CD14-positive monocyte (primary cell): Measurements from ENCODE around the gene CBX3. TPM values are rescaled to one million over a fixed set of nuclear protein-coding genes. Genes with fewer than 3 reads are reported as not detected.

ENCODE experiments used
- DNase-seq, 3 donors: peaks; one replicate each; pipeline ENCODE4 v3.0.0-alpha.2; 2011 to 2022
- H2AFZ ChIP-seq: 2 replicates; pipeline ENCODE4 v1.6.0; 2012; ENCODE audit warnings: mild to moderate bottlenecking, low read depth, low read length, inconsistent platforms; ENCODE audit not compliant: insufficient read depth, poor library complexity, severe bottlenecking
- H3K27ac ChIP-seq, 2 donors: 1 replicate in 1 of 2; 2 replicates in 1 of 2; pipeline ENCODE4 v1.5.1; 2012 to 2013; ENCODE audit warnings: low read length in 2 of 2, control low read depth in 1 of 2, inconsistent platforms in 1 of 2, low read depth in 1 of 2, mild to moderate bottlenecking in 1 of 2
- H3K27me3 ChIP-seq, 2 donors: one replicate each; pipeline versions ENCODE4 v1.6.0 to v1.6.1; 2011 to 2013; ENCODE audit warnings: low read length in 2 of 2; ENCODE audit not compliant: control insufficient read depth in 2 of 2, insufficient read depth in 2 of 2
- H3K36me3 ChIP-seq, 2 donors: replicated peaks in 1 of 2; 1 replicate in 1 of 2; 2 replicates in 1 of 2; pipeline versions ENCODE4 v1.5.1 to v1.6.1; 2012 to 2013; ENCODE audit warnings: low read length in 2 of 2, control low read depth in 1 of 2, inconsistent platforms in 1 of 2, mild to moderate bottlenecking in 1 of 2; ENCODE audit not compliant: insufficient read depth in 2 of 2, control insufficient read depth in 1 of 2
- H3K4me1 ChIP-seq, 2 donors: 1 replicate in 1 of 2; 2 replicates in 1 of 2; pipeline versions ENCODE4 v1.5.1 to v1.6.1; 2012 to 2013; ENCODE audit warnings: low read length in 2 of 2, control low read depth in 1 of 2, inconsistent platforms in 1 of 2, mild to moderate bottlenecking in 1 of 2, moderate library complexity in 1 of 2; ENCODE audit not compliant: insufficient read depth in 2 of 2, control insufficient read depth in 1 of 2
- H3K4me2 ChIP-seq: replicated peaks from 2 replicates; pipeline ENCODE3; 2012; ENCODE audit warnings: low read length, moderate library complexity, mild to moderate bottlenecking; ENCODE audit not compliant: poor library complexity, severe bottlenecking; ENCODE audit errors: extremely low read depth
- H3K4me3 ChIP-seq, 3 experiments: fragments of 200-600 bp in 1 of 3; sonication (generic) in 1 of 3; replicated peaks in 1 of 3; 1 replicate in 2 of 3; 2 replicates in 1 of 3; pipeline ENCODE4 v1.5.1; 2011 to 2013; ENCODE audit warnings: low read length in 3 of 3, mild to moderate bottlenecking in 3 of 3, control low read depth in 2 of 3, low read depth in 2 of 3, inconsistent platforms in 1 of 3, moderate library complexity in 1 of 3
- H3K79me2 ChIP-seq: 2 replicates; pipeline ENCODE4 v1.6.0; 2012; ENCODE audit warnings: mild to moderate bottlenecking, control low read depth, inconsistent platforms, low read length, moderate library complexity; ENCODE audit not compliant: insufficient read depth
- H3K9ac ChIP-seq: 2 replicates; pipeline ENCODE4 v1.6.0; 2017; ENCODE audit warnings: low read length, mild to moderate bottlenecking; ENCODE audit not compliant: insufficient read depth, poor library complexity, severe bottlenecking
- H3K9me3 ChIP-seq, 2 donors: replicated peaks in 1 of 2; 1 replicate in 1 of 2; 2 replicates in 1 of 2; pipeline versions ENCODE4 v1.5.1 to v1.6.1; 2012 to 2013; ENCODE audit warnings: low read length in 2 of 2, control low read depth in 1 of 2; ENCODE audit not compliant: control insufficient read depth in 1 of 2, insufficient read depth in 1 of 2
- H4K20me1 ChIP-seq: 2 replicates; pipeline ENCODE4 v1.6.0; 2012; ENCODE audit warnings: mild to moderate bottlenecking, low read length, control low read depth, moderate library complexity; ENCODE audit not compliant: insufficient read depth
- H3K27ac Mint-ChIP-seq, 7 donors: one replicate each; pipeline ENCODE4 v1.8.0; 2020; ENCODE audit warnings: mild to moderate bottlenecking in 7 of 7, mixed read lengths in 7 of 7, moderate library complexity in 6 of 7, inconsistent platforms in 2 of 7
- H3K27me3 Mint-ChIP-seq, 3 donors: one replicate each; pipeline ENCODE4 v1.8.0; 2021 to 2022; ENCODE audit warnings: low read depth in 3 of 3, mild to moderate bottlenecking in 3 of 3, mixed read lengths in 3 of 3, moderate library complexity in 3 of 3, inconsistent platforms in 1 of 3
- H3K36me3 Mint-ChIP-seq, 2 donors: one replicate each; pipeline ENCODE4 v1.8.0; 2020; ENCODE audit warnings: mixed read lengths in 2 of 2, inconsistent platforms in 1 of 2, mild to moderate bottlenecking in 1 of 2
- H3K4me1 Mint-ChIP-seq: one replicate; pipeline ENCODE4 v1.8.0; 2020; ENCODE audit warnings: mild to moderate bottlenecking, mixed read lengths
- H3K4me3 Mint-ChIP-seq, 2 donors: one replicate each; pipeline ENCODE4 v1.8.0; 2020; ENCODE audit warnings: mild to moderate bottlenecking in 2 of 2, mixed read lengths in 2 of 2, moderate library complexity in 1 of 2
- H3K9me3 Mint-ChIP-seq, 7 donors: one replicate each; pipeline ENCODE4 v1.8.0; 2020 to 2022; ENCODE audit warnings: mixed read lengths in 7 of 7, mild to moderate bottlenecking in 6 of 7, moderate library complexity in 6 of 7, inconsistent platforms in 2 of 7
- WGBS: methylation state at CpG from one replicate; pipeline ENCODE4 v1.1.5; 2013; ENCODE audit warnings: missing lambda C conversion rate; ENCODE audit not compliant: insufficient coverage; 5-methylcytosine and 5-hydroxymethylcytosine counted together
- intact Hi-C, 2 donors: fragments of 100-400 bp; cut with micrococcal nuclease; formaldehyde crosslinking; loops; one replicate each; pipeline versions ENCODE4 v1.15.0 to v1.15.1; 2023
- polyA plus RNA-seq, 3 donors: library from polyadenylated mRNA; depleted of rRNA in 1 of 3; unstranded in 2 of 3; stranded (reverse) in 1 of 3; fragments of 300-500 nt in 2 of 3; fragments of >200 nt in 1 of 3; fragmentation: Illumina TruSeq in 2 of 3; gene quantifications; 1 replicate in 2 of 3; 2 replicates in 1 of 3; pipeline ENCODE4 v1.2.3, GENCODE V29; 2012 to 2021
- TF ChIP-seq, protein P1 (sequence below): fragments of 200-600 bp; IDR thresholded peaks from one replicate; pipeline ENCODE4 v1.8.0; 2022; ENCODE audit warnings: antibody characterized with exemption, mild to moderate bottlenecking

Gene CBX3
- polyA plus RNA-seq, 3 donors, result 48.1 to 78.1 (median 63.7) TPM

DNA sequence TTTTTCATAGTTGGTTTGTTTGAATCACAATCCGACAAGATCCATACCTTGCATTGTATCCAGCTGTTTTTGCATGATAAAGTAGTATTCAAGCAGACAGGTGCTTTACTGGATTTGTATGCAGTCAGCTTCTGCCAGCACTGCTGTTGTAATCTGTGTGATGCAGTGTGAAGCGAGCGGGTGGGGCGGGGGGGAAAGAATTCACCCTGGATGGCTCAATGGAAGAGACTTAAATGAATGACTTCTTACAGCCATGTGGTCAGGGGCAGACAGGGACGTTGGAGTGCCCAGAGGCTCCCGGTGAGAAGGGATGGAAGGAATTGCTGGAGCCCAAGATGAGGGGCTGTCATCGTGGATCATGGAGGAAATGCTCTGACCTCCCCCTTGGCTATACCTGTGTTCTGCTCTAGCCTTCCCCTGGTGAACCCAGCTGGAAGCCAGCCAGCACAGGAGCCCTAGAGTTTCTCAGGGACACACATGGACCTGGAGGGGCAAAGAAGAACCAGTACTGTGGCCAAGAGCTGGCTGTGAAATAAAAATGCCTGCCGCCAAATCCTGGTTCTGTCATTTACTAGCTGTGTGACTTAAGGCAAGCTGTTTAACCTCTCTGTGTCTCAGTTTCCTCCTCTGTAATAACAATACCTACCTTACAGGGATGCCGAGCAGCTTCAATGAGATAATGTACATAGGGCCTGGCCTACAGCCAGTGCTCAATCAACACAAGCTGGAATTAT, 35.4 kb upstream of the CBX3 start:
- Mint-ChIP-seq H3K36me3 (peaks cover 0 to 3% of the 10 kb centered on the region in 2 donors), H3K4me1 (peaks cover 10% of the 10 kb centered on the region), H3K9me3 (peaks cover 0 to 2% (median 0%) of the 10 kb centered on the region in 7 donors), H3K27me3 (peaks cover 0 to 7% (median 0%) of the 10 kb centered on the region in 3 donors), H3K27ac (no peak overlapping the region), H3K4me3 (no peak overlapping the region)
- Histone ChIP-seq H4K20me1 (peaks cover 3% of the 10 kb centered on the region), H3K27ac (no peak overlapping the region), H3K4me3 (no peak overlapping the region), H3K4me2 (no peak overlapping the region), H3K9me3 (no peaks in the 10 kb centered on the region), H3K36me3 (peaks cover 0 to 3% of the 10 kb centered on the region in 2 donors), H3K79me2 (no peaks in the 10 kb centered on the region), H3K27me3 (no peaks in the 10 kb centered on the region), H3K9ac (no peak overlapping the region), H2AFZ (no peak overlapping the region), H3K4me1 (peaks cover 0 to 6% of the 10 kb centered on the region in 2 donors)
- no peak for DNase-seq
- intact Hi-C loops, result no loop called here
- TF ChIP-seq, protein P1, sequence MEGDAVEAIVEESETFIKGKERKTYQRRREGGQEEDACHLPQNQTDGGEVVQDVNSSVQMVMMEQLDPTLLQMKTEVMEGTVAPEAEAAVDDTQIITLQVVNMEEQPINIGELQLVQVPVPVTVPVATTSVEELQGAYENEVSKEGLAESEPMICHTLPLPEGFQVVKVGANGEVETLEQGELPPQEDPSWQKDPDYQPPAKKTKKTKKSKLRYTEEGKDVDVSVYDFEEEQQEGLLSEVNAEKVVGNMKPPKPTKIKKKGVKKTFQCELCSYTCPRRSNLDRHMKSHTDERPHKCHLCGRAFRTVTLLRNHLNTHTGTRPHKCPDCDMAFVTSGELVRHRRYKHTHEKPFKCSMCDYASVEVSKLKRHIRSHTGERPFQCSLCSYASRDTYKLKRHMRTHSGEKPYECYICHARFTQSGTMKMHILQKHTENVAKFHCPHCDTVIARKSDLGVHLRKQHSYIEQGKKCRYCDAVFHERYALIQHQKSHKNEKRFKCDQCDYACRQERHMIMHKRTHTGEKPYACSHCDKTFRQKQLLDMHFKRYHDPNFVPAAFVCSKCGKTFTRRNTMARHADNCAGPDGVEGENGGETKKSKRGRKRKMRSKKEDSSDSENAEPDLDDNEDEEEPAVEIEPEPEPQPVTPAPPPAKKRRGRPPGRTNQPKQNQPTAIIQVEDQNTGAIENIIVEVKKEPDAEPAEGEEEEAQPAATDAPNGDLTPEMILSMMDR, result no peak
- 91% methylated on average over 7 of the region's 9 CpGs for whole genome bisulfite sequencing

DNA sequence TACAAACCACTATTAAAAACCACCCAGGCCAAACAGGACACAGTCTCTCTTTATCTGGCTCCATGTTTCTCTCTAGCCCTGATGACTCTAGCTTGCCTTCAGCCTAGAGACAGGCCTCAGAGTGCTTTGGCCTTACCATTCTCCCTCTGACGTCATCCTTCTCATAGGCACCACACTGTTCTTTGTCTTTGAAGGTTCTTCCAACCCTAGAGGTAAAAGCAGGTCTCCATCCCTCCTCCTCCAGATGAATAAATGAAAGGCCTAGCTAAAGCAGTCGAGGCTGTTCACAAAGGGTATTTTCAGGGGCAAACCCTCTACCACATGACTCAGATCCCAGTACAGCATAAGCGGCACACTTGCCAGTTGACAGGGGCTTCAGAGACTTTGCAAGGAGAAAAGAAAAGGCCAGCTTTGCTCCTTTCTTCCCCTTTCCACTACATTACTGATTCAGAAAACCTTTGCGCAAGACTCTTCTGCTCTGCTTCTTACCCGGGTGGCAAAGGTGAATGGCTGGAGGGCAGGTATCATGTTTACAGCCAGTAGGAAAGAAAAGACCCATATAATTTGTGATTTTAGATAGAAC, 34.8 kb upstream of the CBX3 start:
- Histone ChIP-seq H3K27me3 (no peaks in the 10 kb centered on the region), H3K9ac (no peak overlapping the region), H3K36me3 (peaks cover 0 to 3% of the 10 kb centered on the region in 2 donors), H3K4me2 (no peak overlapping the region), H3K4me3 (no peak overlapping the region), H3K9me3 (no peaks in the 10 kb centered on the region), H3K27ac (no peak overlapping the region), H2AFZ (no peak overlapping the region), H3K79me2 (no peaks in the 10 kb centered on the region), H4K20me1 (peaks cover 3% of the 10 kb centered on the region), H3K4me1 (peaks cover 0 to 6% of the 10 kb centered on the region in 2 donors)
- Mint-ChIP-seq H3K27me3 (peaks cover 0 to 7% (median 0%) of the 10 kb centered on the region in 3 donors), H3K27ac (peak overlapping the region in 2 of 7 donors; percentile 12 to 22), H3K9me3 (peaks cover 0 to 6% (median 0%) of the 10 kb centered on the region in 7 donors), H3K4me1 (peaks cover 10% of the 10 kb centered on the region), H3K4me3 (no peak overlapping the region), H3K36me3 (peaks cover 2 to 9% of the 10 kb centered on the region in 2 donors)
- DNase-seq, result peak in 1 of 3 donors; percentile 48
- TF ChIP-seq, protein P1, result no peak
- intact Hi-C loops, result no loop called here
- 50% methylated on average over 2 of the region's 5 CpGs for WGBS
